DMS 273 (cell line): ENCODE data around the gene KIF1C.

Experiments used
- DNase-seq: peaks from one replicate; lab custom pipeline; 2025; ENCODE audit not compliant: unreplicated experiment; lab: John Stamatoyannopoulos, UW

KIF1C gene

GRCh38 chr17:4968486-4969046 is 29.2 kb upstream of the KIF1C start:
- DNase-seq = no peak

- no peak for DNase-seq
These were observed 28.7 kb upstream of the KIF1C start for GRCh38 chr17:4969047-4969550.

GRCh38 chr17:4969551-4970173 is 28.1 kb upstream of the KIF1C start:
- no peak for DNase-seq

GRCh38 chr17:4970273-4970672 is 27.5 kb upstream of the KIF1C start:
- DNase-seq = no peak

- no peak for DNase-seq
These were observed 25.9 kb upstream of the KIF1C start for GRCh38 chr17:4971826-4972225.

- no peak for DNase-seq
These were observed 25.4 kb upstream of the KIF1C start for GRCh38 chr17:4972322-4972721.

- no peak for DNase-seq
These were observed 25.0 kb upstream of the KIF1C start for GRCh38 chr17:4972752-4973151.

GRCh38 chr17:4973256-4974114 is 24.3 kb upstream of the KIF1C start:
- no peak for DNase-seq

GRCh38 chr17:4974115-4974670 is 23.6 kb upstream of the KIF1C start:
- no peak for DNase-seq

- no peak for DNase-seq
These were observed 19.0 kb upstream of the KIF1C start for GRCh38 chr17:4978726-4979125.

GRCh38 chr17:4980644-4981216 is 17.0 kb upstream of the KIF1C start:
- DNase-seq = peak; percentile 72

GRCh38 chr17:4982305-4982704 is 15.4 kb upstream of the KIF1C start:
- no peak for DNase-seq

GRCh38 chr17:4986403-4986802 is 11.3 kb upstream of the KIF1C start:
- no peak for DNase-seq

GRCh38 chr17:4986951-4987766 is 10.6 kb upstream of the KIF1C start, which contains the start of gene CAMTA2:
CAMTA2 (minus strand) TSS chr17:4987675; CDS start chr17:4986222, 1,453 bp downstream.
- DNase-seq = peak; percentile 84

- DNase-seq = no peak
These were observed 9.8 kb upstream of the KIF1C start for GRCh38 chr17:4987767-4988567.

- DNase-seq = no peak
These were observed 3.6 kb upstream of the KIF1C start for GRCh38 chr17:4994081-4994595.

GRCh38 chr17:4998027-4998731 is 429 bp downstream of the KIF1C start:
- no peak for DNase-seq

GRCh38 chr17:4998732-4999429 is 1.1 kb downstream of the KIF1C start:
- no peak for DNase-seq
